ENCODE measurements around the gene NCKAP1. TPM values are rescaled to one million over a fixed set of nuclear protein-coding genes. Genes with fewer than 3 reads are reported as not detected.

The NCKAP1 gene
- total RNA-seq, 2 donors from 2014 or later = 128 to 136 TPM

DNA sequence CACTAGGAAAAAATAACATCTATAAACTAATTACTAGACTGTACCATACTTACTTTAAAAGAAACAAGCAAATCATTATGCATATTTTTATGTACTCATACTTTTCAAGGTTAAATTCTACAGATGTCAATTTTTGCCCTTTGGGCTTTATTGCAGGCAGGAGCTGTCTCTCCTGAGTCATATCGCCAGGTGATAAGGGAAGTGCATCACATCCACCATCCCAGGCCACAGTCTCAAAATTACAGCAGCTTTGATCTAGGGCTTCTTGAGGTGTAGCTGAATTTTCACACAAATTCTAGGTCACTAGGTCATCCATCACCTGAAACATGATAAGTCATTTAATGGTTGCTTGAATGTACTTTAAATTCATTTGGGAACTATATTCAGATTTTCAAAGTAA is 133.4 kb downstream of the NCKAP1 start:
- H3K4me3 ChIP-seq (ENCODE audit: low read length) = no peak overlapping the region
- no peaks in the 10 kb centered on the region for H3K27me3 ChIP-seq (ENCODE audit: control insufficient read depth, insufficient read depth, low read length, poor library complexity, severe bottlenecking)
- no peaks in the 10 kb centered on the region for H3K27me3 Mint-ChIP-seq (ENCODE audit: insufficient read depth)
- no peak for TF ChIP-seq CTCF (conservative IDR thresholded peaks at IDR 0.05)
- H3K27ac Mint-ChIP-seq = no peak overlapping the region
- WGBS, 2 experiments (ENCODE audit: insufficient coverage in 1 of 2, insufficient read length in 1 of 2) = 100% methylated on average over 1 of the region's 1 CpG
- H3K9me3 ChIP-seq (ENCODE audit: control insufficient read depth, low read length) = no peaks in the 10 kb centered on the region
- H3K4me3 Mint-ChIP-seq = no peak overlapping the region
- H3K9me3 Mint-ChIP-seq = no peaks in the 10 kb centered on the region
- H3K27ac ChIP-seq (ENCODE audit: low read depth, low read length) = no peak overlapping the region
- peaks cover 33% of the 10 kb centered on the region for H3K36me3 Mint-ChIP-seq (ENCODE audit: low read depth)
- DNase-seq = no peak
- peaks cover 4% of the 10 kb centered on the region for H3K4me1 ChIP-seq (ENCODE audit: control insufficient read depth, insufficient read depth, low read length)
- no peak overlapping the region for H3K9ac ChIP-seq (ENCODE audit: extremely low read depth, low read length, poor library complexity, severe bottlenecking)
- H3K36me3 ChIP-seq (ENCODE audit: control insufficient read depth, insufficient read depth, low read length) = peaks cover 13% of the 10 kb centered on the region
- H3K4me1 Mint-ChIP-seq = peaks cover 18% of the 10 kb centered on the region

- H3K4me1 Mint-ChIP-seq = peaks cover 17% of the 10 kb centered on the region
- whole genome bisulfite sequencing, 2 experiments (ENCODE audit: insufficient coverage in 1 of 2, insufficient read length in 1 of 2) = 80 to 100% methylated on average over 1 of the region's 2 CpGs
- no peaks in the 10 kb centered on the region for H3K27me3 ChIP-seq (ENCODE audit: control insufficient read depth, insufficient read depth, low read length, poor library complexity, severe bottlenecking)
- no peaks in the 10 kb centered on the region for H3K9me3 ChIP-seq (ENCODE audit: control insufficient read depth, low read length)
- no peak for DNase-seq
- H3K27me3 Mint-ChIP-seq (ENCODE audit: insufficient read depth) = no peaks in the 10 kb centered on the region
- peaks cover 4% of the 10 kb centered on the region for H3K36me3 ChIP-seq (ENCODE audit: control insufficient read depth, insufficient read depth, low read length)
- no peak for TF ChIP-seq CTCF (conservative IDR thresholded peaks at IDR 0.05)
- peaks cover 4% of the 10 kb centered on the region for H3K4me1 ChIP-seq (ENCODE audit: control insufficient read depth, insufficient read depth, low read length)
- no peak overlapping the region for H3K9ac ChIP-seq (ENCODE audit: extremely low read depth, low read length, poor library complexity, severe bottlenecking)
- peaks cover 21% of the 10 kb centered on the region for H3K36me3 Mint-ChIP-seq (ENCODE audit: low read depth)
- H3K4me3 Mint-ChIP-seq = no peak overlapping the region
- H3K4me3 ChIP-seq (ENCODE audit: low read length) = no peak overlapping the region
- H3K27ac Mint-ChIP-seq = no peak overlapping the region
- H3K27ac ChIP-seq (ENCODE audit: low read depth, low read length) = no peak overlapping the region
- H3K9me3 Mint-ChIP-seq = no peaks in the 10 kb centered on the region
These were observed 134.7 kb downstream of the NCKAP1 start for GRCh38 chr2:182903566-182903965.

DNA sequence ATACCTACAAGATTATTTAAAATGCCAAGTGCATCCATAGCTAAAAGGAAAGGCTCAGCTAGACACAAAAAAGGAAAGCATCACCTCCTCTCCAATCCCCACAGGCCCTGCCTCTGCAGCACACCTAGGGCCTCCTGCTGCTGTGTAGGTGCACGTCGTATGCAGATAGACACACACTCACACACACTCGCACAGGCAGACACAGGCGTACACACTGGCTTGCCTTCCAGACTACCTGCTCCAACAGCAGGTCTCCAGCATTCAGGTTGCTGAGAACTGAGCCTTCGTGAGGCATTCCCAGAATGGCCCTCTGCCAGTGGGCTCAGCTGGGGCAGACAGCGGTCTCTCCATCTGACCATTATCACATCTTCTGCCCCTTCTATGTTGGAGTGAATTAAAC is 136.5 kb downstream of the NCKAP1 start:
- DNase-seq = no peak
- TF ChIP-seq CTCF (conservative IDR thresholded peaks at IDR 0.05) = no peak
- Mint-ChIP-seq H3K4me3 (no peak overlapping the region), H3K4me1 (peaks cover 7% of the 10 kb centered on the region), H3K36me3 (ENCODE audit: low read depth) (peaks cover 15% of the 10 kb centered on the region), H3K27me3 (ENCODE audit: insufficient read depth) (no peaks in the 10 kb centered on the region), H3K9me3 (no peaks in the 10 kb centered on the region), H3K27ac (no peak overlapping the region)
- WGBS, 2 experiments (ENCODE audit: insufficient coverage in 1 of 2, insufficient read length in 1 of 2) = 94 to 100% methylated on average over 4 to 6 of the region's 6 CpGs
- Histone ChIP-seq H3K4me1 (ENCODE audit: control insufficient read depth, insufficient read depth, low read length) (no peaks in the 10 kb centered on the region), H3K9ac (ENCODE audit: extremely low read depth, low read length, poor library complexity, severe bottlenecking) (no peak overlapping the region), H3K36me3 (ENCODE audit: control insufficient read depth, insufficient read depth, low read length) (peaks cover 4% of the 10 kb centered on the region), H3K9me3 (ENCODE audit: control insufficient read depth, low read length) (no peaks in the 10 kb centered on the region), H3K4me3 (ENCODE audit: low read length) (no peak overlapping the region), H3K27me3 (ENCODE audit: control insufficient read depth, insufficient read depth, low read length, poor library complexity, severe bottlenecking) (no peaks in the 10 kb centered on the region), H3K27ac (ENCODE audit: low read depth, low read length) (no peak overlapping the region)
